DOHH2 (cell line): Measurements from ENCODE around the gene SEPTIN6.
"Not testable (repeated sequence)": the region's sequence is repeated elsewhere in the genome, so short reads cannot be mapped to it uniquely, and the experiment has no call there.

Experiments used
- H3F3A ChIP-seq: fragments of 200-600 bp; sonication (generic), shearing (Covaris generic); 2 replicates; pipeline ENCODE4 v1.6.0; 2016; ENCODE audit warnings: antibody characterized with exemption, mild to moderate bottlenecking; ENCODE audit not compliant: control insufficient read depth, insufficient read depth
- H3K27ac ChIP-seq: fragments of 200-600 bp; sonication (generic); 2 replicates; pipeline ENCODE4 v1.5.1; 2014; ENCODE audit warnings: low read depth, mild to moderate bottlenecking, low read length, moderate library complexity
- H3K27me3 ChIP-seq: fragments of 200-600 bp; sonication (generic); 2 replicates; pipeline ENCODE4 v1.6.1; 2014; ENCODE audit warnings: mild to moderate bottlenecking, low read length, mixed read lengths; ENCODE audit not compliant: control insufficient read depth
- H3K36me3 ChIP-seq: fragments of 200-600 bp; sonication (generic); 2 replicates; pipeline ENCODE4 v1.6.1; 2014; ENCODE audit warnings: mild to moderate bottlenecking, low read length, moderate library complexity, mixed read lengths; ENCODE audit not compliant: control insufficient read depth
- H3K4me1 ChIP-seq: fragments of 200-600 bp; sonication (generic); 2 replicates; pipeline ENCODE4 v1.6.1; 2014; ENCODE audit warnings: mild to moderate bottlenecking, low read length, mixed read lengths; ENCODE audit not compliant: control insufficient read depth
- H3K4me2 ChIP-seq: fragments of 200-600 bp; sonication (generic); 2 replicates; pipeline ENCODE4 v1.6.0; 2014; ENCODE audit warnings: mild to moderate bottlenecking, low read length, moderate library complexity
- H3K4me3 ChIP-seq: fragments of 200-600 bp; sonication (generic); 2 replicates; pipeline ENCODE4 v1.5.1; 2014; ENCODE audit warnings: mild to moderate bottlenecking, low read length, mixed read lengths
- H3K79me2 ChIP-seq: fragments of 200-600 bp; sonication (generic); 2 replicates; pipeline ENCODE4 v1.6.1; 2014; ENCODE audit warnings: mild to moderate bottlenecking, low read length, mixed read lengths; ENCODE audit not compliant: control insufficient read depth
- H3K9me2 ChIP-seq: fragments of 200-600 bp; sonication (generic); replicated peaks from 2 replicates; pipeline ENCODE4 v1.6.1; 2014; ENCODE audit warnings: mild to moderate bottlenecking, low read length, mixed read lengths; ENCODE audit not compliant: control insufficient read depth
- H3K9me3 ChIP-seq: fragments of 200-600 bp; sonication (generic); 2 replicates; pipeline ENCODE4 v1.6.1; 2014; ENCODE audit warnings: antibody characterized with exemption, low read length, mixed read lengths; ENCODE audit not compliant: control insufficient read depth, insufficient read depth
- H4K20me1 ChIP-seq: fragments of 200-600 bp; sonication (generic); 2 replicates; pipeline ENCODE4 v1.6.0; 2014; ENCODE audit warnings: low read depth, mild to moderate bottlenecking, antibody characterized with exemption, low read length, moderate library complexity; ENCODE audit not compliant: control insufficient read depth, insufficient read depth
- EZH2phosphoT487 ChIP-seq: fragments of 200-600 bp; sonication (generic); IDR thresholded peaks from 2 replicates; pipeline ENCODE4 v1.6.1; 2017; ENCODE audit warnings: borderline replicate concordance, mild to moderate bottlenecking, antibody characterized with exemption, low read length, moderate library complexity, mixed read lengths
- TF ChIP-seq, protein P1 (sequence below): fragments of 200-600 bp; sonication (generic); IDR thresholded peaks from one replicate; pipeline ENCODE4 v1.5.1; 2014; ENCODE audit warnings: antibody characterized with exemption, mild to moderate bottlenecking, low read depth, low read length; ENCODE audit not compliant: poor library complexity, severe bottlenecking

SEPTIN6 gene

DNA sequence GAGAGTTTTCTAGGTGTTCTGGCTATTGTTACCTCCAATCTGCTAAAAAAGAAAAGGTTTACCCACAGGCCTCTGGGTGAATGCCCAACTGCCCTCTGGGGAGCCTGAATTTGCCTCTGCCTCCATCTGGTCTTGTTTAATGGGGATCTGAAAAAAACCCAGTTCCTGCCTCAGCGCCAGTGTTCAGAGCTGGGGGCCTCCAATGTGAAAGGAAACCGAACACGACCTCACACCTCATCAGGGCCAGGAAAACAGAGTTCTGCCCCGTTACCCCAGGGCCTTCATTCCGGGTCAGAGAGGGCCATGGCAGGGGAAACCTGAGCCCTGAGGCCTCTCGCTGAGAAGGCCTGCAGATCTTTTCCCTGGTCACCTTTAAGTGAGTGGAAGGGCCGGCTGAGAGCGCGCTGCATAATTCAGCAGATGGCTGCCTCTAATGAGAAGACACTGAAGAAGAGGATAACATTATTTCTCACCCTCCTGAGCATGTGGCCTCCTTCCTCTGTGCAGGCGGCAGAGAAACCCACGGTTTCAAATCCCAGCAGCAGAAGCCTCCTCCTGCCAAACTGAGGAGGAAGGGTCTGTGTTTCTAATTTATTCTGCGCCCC lies 6.8 kb downstream of the SEPTIN6 start:
- no peak for TF ChIP-seq EZH2phosphoT487
- TF ChIP-seq, protein P1, sequence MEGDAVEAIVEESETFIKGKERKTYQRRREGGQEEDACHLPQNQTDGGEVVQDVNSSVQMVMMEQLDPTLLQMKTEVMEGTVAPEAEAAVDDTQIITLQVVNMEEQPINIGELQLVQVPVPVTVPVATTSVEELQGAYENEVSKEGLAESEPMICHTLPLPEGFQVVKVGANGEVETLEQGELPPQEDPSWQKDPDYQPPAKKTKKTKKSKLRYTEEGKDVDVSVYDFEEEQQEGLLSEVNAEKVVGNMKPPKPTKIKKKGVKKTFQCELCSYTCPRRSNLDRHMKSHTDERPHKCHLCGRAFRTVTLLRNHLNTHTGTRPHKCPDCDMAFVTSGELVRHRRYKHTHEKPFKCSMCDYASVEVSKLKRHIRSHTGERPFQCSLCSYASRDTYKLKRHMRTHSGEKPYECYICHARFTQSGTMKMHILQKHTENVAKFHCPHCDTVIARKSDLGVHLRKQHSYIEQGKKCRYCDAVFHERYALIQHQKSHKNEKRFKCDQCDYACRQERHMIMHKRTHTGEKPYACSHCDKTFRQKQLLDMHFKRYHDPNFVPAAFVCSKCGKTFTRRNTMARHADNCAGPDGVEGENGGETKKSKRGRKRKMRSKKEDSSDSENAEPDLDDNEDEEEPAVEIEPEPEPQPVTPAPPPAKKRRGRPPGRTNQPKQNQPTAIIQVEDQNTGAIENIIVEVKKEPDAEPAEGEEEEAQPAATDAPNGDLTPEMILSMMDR = no peak
- Histone ChIP-seq H4K20me1 (no peaks in the 10 kb centered on the region), H3K79me2 (peaks cover 99% of the 10 kb centered on the region), H3K27me3 (no peaks in the 10 kb centered on the region), H3K9me3 (no peaks in the 10 kb centered on the region), H3K27ac (peak overlapping the region; percentile 95), H3K9me2 (no peaks in the 10 kb centered on the region), H3K36me3 (peaks cover 38% of the 10 kb centered on the region), H3F3A (peaks cover 38% of the 10 kb centered on the region), H3K4me3 (peak overlapping the region; percentile 88), H3K4me1 (peaks cover 98% of the 10 kb centered on the region), H3K4me2 (peak overlapping the region; percentile 81)

DNA sequence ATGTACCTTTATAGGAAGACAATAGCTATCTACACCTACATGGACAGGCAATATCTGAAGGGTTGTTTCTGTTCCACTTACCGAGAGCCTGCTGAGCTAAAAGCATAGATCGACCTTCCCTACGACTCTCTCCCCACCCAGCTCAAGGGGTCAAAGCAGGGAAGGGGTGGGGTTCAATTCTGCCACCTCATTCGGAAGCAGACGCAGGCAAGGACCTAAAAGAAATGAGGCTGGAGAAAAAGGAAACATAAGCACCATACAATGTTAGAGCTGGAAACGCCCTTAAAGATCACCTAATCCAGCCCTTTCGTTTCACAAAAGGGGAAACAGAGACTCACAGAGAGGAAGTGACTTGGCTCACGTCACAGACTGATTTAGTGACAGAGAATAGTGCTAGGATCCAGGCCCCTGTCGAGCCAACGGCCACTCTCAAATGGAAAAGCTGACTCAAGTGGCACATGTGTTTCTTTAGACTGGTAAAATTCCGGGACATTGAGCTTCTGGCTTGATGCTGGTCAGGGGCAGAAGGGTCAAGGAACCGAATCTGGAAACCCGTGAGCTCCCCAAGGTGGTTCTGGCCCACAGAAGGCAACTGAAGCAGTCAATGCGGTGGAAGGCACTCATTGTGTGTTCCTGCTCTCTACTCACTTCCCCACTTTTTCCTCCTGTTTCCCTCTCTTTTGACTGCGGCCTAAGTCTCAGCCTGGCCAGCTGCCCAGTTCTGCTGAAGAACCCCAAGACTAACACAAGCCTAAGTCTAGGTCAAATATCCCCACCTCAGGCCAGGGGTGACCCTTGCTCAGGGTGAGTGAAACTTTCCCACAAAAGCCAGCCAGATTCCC lies 7.5 kb downstream of the SEPTIN6 start:
- Histone ChIP-seq H3K4me3 (peak overlapping the region; percentile 88), H3K27ac (peak overlapping the region; percentile 95), H3K79me2 (peaks cover 99% of the 10 kb centered on the region), H4K20me1 (no peaks in the 10 kb centered on the region), H3K4me2 (peak overlapping the region; percentile 81), H3K4me1 (peaks cover 98% of the 10 kb centered on the region), H3K36me3 (peaks cover 38% of the 10 kb centered on the region), H3F3A (peaks cover 38% of the 10 kb centered on the region), H3K9me2 (no peaks in the 10 kb centered on the region), H3K27me3 (no peaks in the 10 kb centered on the region), H3K9me3 (no peaks in the 10 kb centered on the region)
- no peak for TF ChIP-seq EZH2phosphoT487
- TF ChIP-seq, protein P1 = no peak

DNA sequence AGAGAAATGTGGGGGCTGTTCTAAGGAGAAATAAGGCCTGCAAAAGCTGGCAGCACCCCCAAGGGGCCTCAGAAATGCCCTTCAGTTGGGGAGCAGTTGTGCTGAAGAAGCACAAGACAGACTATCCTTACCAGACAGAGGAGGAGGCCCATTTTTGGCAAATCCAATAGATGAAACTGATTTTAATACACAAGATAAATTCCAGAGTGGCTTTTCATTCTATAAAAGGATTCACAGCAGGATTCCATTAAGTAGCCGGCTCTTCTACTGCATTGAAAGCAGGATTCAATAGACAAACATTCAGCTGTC lies 8.1 kb downstream of the SEPTIN6 start:
- Histone ChIP-seq H3K79me2 (peaks cover 98% of the 10 kb centered on the region), H3K4me1 (peaks cover 97% of the 10 kb centered on the region), H3K4me2 (peak overlapping the region; percentile 81), H3F3A (peaks cover 39% of the 10 kb centered on the region), H3K27ac (peak overlapping the region; percentile 95), H3K9me3 (no peaks in the 10 kb centered on the region), H3K27me3 (no peaks in the 10 kb centered on the region), H3K36me3 (peaks cover 34% of the 10 kb centered on the region), H4K20me1 (no peaks in the 10 kb centered on the region), H3K9me2 (no peaks in the 10 kb centered on the region), H3K4me3 (peak overlapping the region; percentile 88)
- TF ChIP-seq, protein P1 = no peak
- TF ChIP-seq EZH2phosphoT487 = no peak

DNA sequence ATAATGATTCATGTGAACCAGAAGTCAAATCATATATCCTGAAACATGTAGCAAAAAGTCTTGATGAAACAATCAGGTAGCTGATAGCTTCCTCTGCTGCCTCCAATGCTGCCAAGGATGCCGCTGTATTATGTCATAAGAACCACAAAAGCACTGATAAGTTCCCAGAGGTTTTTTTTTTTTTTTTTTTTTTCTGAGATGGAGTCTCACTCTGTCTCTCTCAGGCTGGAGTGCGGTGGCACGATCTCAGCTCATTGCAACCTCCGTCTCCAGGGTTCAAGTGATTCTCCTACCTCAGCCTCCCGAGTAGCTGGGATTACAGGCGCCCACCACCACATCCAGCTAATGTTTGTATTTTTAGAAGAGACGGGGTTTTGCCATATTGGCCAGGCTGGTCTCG lies 8.7 kb downstream of the SEPTIN6 start:
- peak overlapping the region; percentile 95 for H3K27ac ChIP-seq
- peaks cover 41% of the 10 kb centered on the region for H3F3A ChIP-seq
- H3K27me3 ChIP-seq, H4K20me1 ChIP-seq, H3K9me3 ChIP-seq, H3K9me2 ChIP-seq: not testable (repeated sequence)
- peak overlapping the region; percentile 88 for H3K4me3 ChIP-seq
- peak overlapping the region; percentile 81 for H3K4me2 ChIP-seq
- H3K4me1 ChIP-seq = peaks cover 98% of the 10 kb centered on the region
- H3K79me2 ChIP-seq = peaks cover 98% of the 10 kb centered on the region
- H3K36me3 ChIP-seq = peaks cover 33% of the 10 kb centered on the region
